MM.1S (cell line): ENCODE data around the gene HEPACAM.

ENCODE experiments used
- DNase-seq: peaks from one replicate; pipeline ENCODE4 v3.0.0-alpha.2; 2015
- H2AFZ ChIP-seq: fragments of 300-600 bp; sonication (generic); 2 replicates; pipeline ENCODE4 v1.6.0; 2016; ENCODE audit warnings: antibody characterized with exemption, low read length
- H3F3A ChIP-seq: fragments of 300-600 bp; sonication (generic); 2 replicates; pipeline ENCODE4 v1.6.1; 2016; ENCODE audit warnings: mild to moderate bottlenecking, antibody characterized with exemption, low read length, moderate library complexity, mixed read lengths; ENCODE audit not compliant: insufficient read depth
- H3K27ac ChIP-seq: fragments of 300-600 bp; sonication (generic); 2 replicates; pipeline ENCODE4 v1.5.1; 2016; ENCODE audit warnings: mild to moderate bottlenecking, low read length
- H3K27me3 ChIP-seq: fragments of 300-600 bp; sonication (generic); replicated peaks from 2 replicates; pipeline ENCODE4 v1.6.0; 2016; ENCODE audit warnings: low read length; ENCODE audit not compliant: insufficient read depth
- H3K36me3 ChIP-seq: fragments of 300-600 bp; sonication (generic); replicated peaks from 2 replicates; pipeline ENCODE4 v1.6.1; 2016; ENCODE audit warnings: mild to moderate bottlenecking, low read length, mixed read lengths; ENCODE audit not compliant: insufficient read depth
- H3K4me1 ChIP-seq: fragments of 300-600 bp; sonication (generic); 2 replicates; pipeline ENCODE4 v1.6.1; 2016; ENCODE audit warnings: low read length, mixed read lengths
- H3K4me2 ChIP-seq: fragments of 300-600 bp; sonication (generic); 2 replicates; pipeline ENCODE4 v1.6.0; 2016; ENCODE audit warnings: low read depth, low read length
- H3K4me3 ChIP-seq: fragments of 300-600 bp; sonication (generic); 2 replicates; pipeline ENCODE4 v1.5.1; 2016; ENCODE audit warnings: low read length, mixed read lengths
- H3K79me2 ChIP-seq: fragments of 300-600 bp; sonication (generic); 2 replicates; pipeline ENCODE4 v1.6.1; 2016; ENCODE audit warnings: mixed run types, low read length, mixed read lengths
- H3K9ac ChIP-seq: fragments of 300-600 bp; sonication (generic); 2 replicates; pipeline ENCODE4 v1.6.1; 2016; ENCODE audit warnings: low read length, mixed read lengths
- H3K9me2 ChIP-seq: fragments of 300-600 bp; sonication (generic); replicated peaks from 2 replicates; pipeline ENCODE4 v1.6.1; 2016; ENCODE audit warnings: mild to moderate bottlenecking, low read length, mixed read lengths; ENCODE audit not compliant: insufficient read depth
- H3K9me3 ChIP-seq: fragments of 300-600 bp; sonication (generic); replicated peaks from 2 replicates; pipeline ENCODE4 v1.6.1; 2016; ENCODE audit warnings: mild to moderate bottlenecking, low read length, mixed read lengths; ENCODE audit not compliant: insufficient read depth
- H4K20me1 ChIP-seq: fragments of 300-600 bp; sonication (generic); 2 replicates; pipeline ENCODE4 v1.6.1; 2016; ENCODE audit warnings: mild to moderate bottlenecking, low read length, moderate library complexity, mixed read lengths; ENCODE audit not compliant: insufficient read depth
- CTCF ChIP-seq: fragments of 300-600 bp; sonication (generic); IDR thresholded peaks from 2 replicates; pipeline ENCODE4 v1.5.1; 2016; ENCODE audit warnings: antibody characterized with exemption, low read length, mixed read lengths
- EZH2 ChIP-seq: fragments of 300-600 bp; sonication (generic); optimal IDR thresholded peaks from 2 replicates; pipeline ENCODE3; 2017; ENCODE audit warnings: low read depth, mild to moderate bottlenecking, antibody characterized with exemption, low read length, mixed read lengths
- EZH2phosphoT487 ChIP-seq: fragments of 300-600 bp; sonication (generic); IDR thresholded peaks from 2 replicates; pipeline ENCODE4 v1.6.1; 2018; ENCODE audit warnings: antibody characterized with exemption, low read length

The HEPACAM gene

DNA sequence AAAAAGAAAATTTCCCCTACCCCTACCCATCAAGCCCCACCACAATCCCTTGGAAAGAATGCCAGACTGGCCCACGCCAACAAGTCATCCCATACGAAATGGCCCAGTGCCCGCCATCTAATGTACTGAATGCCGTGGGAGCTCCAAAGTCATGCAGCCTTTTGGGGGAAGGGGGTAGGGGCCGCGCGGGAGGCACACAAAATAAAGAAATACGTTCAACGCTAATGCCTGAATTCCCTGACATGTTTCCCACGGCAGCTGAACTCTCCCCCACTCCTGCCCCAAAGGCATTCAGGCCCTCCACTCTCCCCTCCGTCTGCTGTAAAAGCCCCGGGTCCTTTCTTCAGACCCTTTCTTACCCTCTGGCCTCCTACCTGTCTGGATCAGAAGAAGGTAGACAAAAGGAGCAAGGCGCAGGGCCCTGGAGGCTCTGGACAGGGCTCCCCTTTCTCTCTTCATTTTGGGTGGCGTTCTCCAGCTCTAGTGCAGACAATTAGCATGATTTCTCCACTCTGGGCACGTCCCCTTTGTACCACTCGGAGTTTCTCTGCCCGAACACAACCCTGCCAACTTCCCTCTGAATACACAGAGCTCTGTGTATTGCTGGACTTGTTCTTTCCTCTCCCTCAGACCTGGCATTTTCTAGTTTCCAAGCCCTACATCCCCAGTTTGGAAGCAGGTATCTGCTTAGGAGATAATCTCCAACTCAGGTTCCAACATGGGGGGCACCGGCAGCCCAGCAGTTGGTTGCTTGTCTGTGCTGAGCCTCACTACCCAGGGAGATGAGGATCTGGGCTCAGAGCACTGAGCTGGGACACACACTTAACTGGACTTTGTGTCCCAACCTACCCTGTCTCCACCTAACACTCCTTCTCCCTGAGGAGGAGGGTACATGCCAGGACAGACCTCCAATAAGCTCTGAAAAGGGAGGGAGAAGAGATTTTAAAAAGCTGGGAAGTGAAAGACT is at the start of gene HEPACAM:
HEPACAM (minus strand) TSS at position 500 of the 967 bp plus-strand sequence; CDS start at position 459, 41 bp downstream.
- Histone ChIP-seq H2AFZ (no peak within 1 kb of the TSS), H3K4me2 (no peak within 1 kb of the TSS)
- TF ChIP-seq EZH2phosphoT487 (no peak), EZH2 (no peak), CTCF (no peak)

GRCh38 chr11:124984512-124984854 is 48.6 kb upstream of the HEPACAM start:
- H3K4me3 ChIP-seq: no peak overlapping the region
- H3K27ac ChIP-seq: no peak overlapping the region
- H2AFZ ChIP-seq: no peak overlapping the region
- no peaks in the 10 kb centered on the region for H3K79me2 ChIP-seq
- H4K20me1 ChIP-seq: no peaks in the 10 kb centered on the region
- no peaks in the 10 kb centered on the region for H3K4me1 ChIP-seq
- H3K9me2 ChIP-seq: no peaks in the 10 kb centered on the region
- H3F3A ChIP-seq: no peaks in the 10 kb centered on the region
- no peak for DNase-seq
- no peaks in the 10 kb centered on the region for H3K27me3 ChIP-seq
- H3K9ac ChIP-seq: no peak overlapping the region
- no peak overlapping the region for H3K4me2 ChIP-seq
- TF ChIP-seq EZH2 (no peak), CTCF (no peak), EZH2phosphoT487 (no peak)
- H3K36me3 ChIP-seq: no peaks in the 10 kb centered on the region
- H3K9me3 ChIP-seq: no peaks in the 10 kb centered on the region

More for the DNA sequence above, at the start of gene HEPACAM:
- Histone ChIP-seq H3K9ac (no peak within 1 kb of the TSS), H3K27ac (no peak within 1 kb of the TSS), H3K79me2 (no peaks in the 10 kb centered on the region), H3K4me1 (0 out of 2 replicates have a peak, but pooled peaks cover 7% of the 10 kb centered on the region), H3K4me3 (no peak within 1 kb of the TSS), H3K36me3 (no peaks in the 10 kb centered on the region), H4K20me1 (no peaks in the 10 kb centered on the region), H3F3A (0 out of 2 replicates have a peak, but pooled peaks cover 4% of the 10 kb centered on the region), H3K9me3 (no peaks in the 10 kb centered on the region), H3K27me3 (0 out of 2 replicates have a peak, but pooled peaks cover 4% of the 10 kb centered on the region), H3K9me2 (no peaks in the 10 kb centered on the region)
- DNase-seq: no peak

DNA sequence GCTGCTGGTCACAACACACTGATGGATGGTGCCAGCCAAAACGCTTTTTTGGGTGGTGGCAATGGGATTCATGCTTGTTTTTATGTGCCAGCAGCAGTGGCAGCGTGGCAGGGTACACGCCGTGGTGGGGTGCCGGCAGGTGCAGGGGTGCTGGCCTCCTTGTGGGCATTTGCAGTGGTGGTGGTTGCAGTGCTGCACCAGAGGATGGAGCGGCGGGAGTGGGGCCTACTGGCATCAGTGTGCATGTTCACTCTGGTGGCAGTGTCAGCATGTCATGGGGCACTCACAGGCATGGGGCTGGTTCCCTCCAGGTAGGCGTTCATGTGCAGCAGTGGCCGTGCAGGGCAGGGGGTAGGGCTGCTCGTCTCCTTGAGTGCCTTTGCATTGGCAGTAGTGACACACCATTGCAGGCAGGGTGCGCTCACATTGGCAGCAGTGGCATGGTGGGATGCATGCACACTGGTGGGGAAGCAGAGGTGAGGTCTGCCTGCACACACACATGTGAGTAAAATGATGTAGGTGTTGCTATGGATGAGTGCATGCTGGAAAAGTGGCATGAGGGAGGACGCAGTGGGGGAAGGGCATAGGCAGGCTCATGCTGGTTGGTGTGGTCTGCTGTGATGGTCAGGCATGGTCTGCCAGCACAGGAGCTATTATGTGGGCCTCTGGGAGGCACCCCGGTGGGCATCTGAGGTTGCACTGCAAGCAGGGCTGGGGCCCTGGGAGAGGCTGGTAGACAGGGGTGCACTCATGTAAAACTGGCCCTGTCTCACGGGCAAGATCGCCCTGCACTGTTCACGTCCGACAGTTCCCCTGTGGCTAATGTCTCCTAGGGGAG is 48.0 kb upstream of the HEPACAM start:
- Histone ChIP-seq H3K27me3 (no peaks in the 10 kb centered on the region), H3K4me2 (no peak overlapping the region), H3K79me2 (no peaks in the 10 kb centered on the region), H3K4me1 (no peaks in the 10 kb centered on the region), H3F3A (no peaks in the 10 kb centered on the region), H3K36me3 (no peaks in the 10 kb centered on the region), H3K27ac (no peak overlapping the region), H2AFZ (no peak overlapping the region), H3K4me3 (no peak overlapping the region), H3K9me2 (no peaks in the 10 kb centered on the region), H3K9me3 (no peaks in the 10 kb centered on the region), H3K9ac (no peak overlapping the region), H4K20me1 (no peaks in the 10 kb centered on the region)
- DNase-seq: no peak
- TF ChIP-seq EZH2 (no peak), EZH2phosphoT487 (no peak), CTCF (no peak)
